Prostate gland (tissue), 2 donors: ENCODE results near the gene LCN10. TPM values are rescaled to one million over a fixed set of nuclear protein-coding genes. Genes with fewer than 3 reads are reported as not detected.

Experiments used
- DNase-seq: peaks from one replicate; pipeline ENCODE4 v3.0.0-alpha.2; 2019; ENCODE audit warnings: low spot score
- H3K27ac ChIP-seq, 2 donors: fragments of 200-600 bp; sonication (generic); 2 replicates each; pipeline ENCODE4 v1.5.1; 2017 to 2019
- H3K27me3 ChIP-seq: fragments of 200-600 bp; sonication (generic); replicated peaks from 2 replicates; pipeline ENCODE4 v1.5.1; 2019; ENCODE audit not compliant: insufficient read depth
- H3K36me3 ChIP-seq, 2 donors: fragments of 200-600 bp; sonication (generic); 1 replicate in 1 of 2; 2 replicates in 1 of 2; pipeline versions ENCODE4 v1.5.1 to v1.8.1; 2017 to 2019
- H3K4me1 ChIP-seq: fragments of 200-600 bp; sonication (generic); replicated peaks from 2 replicates; pipeline ENCODE4 v1.5.1; 2019
- H3K4me3 ChIP-seq, 2 donors: fragments of 200-600 bp; sonication (generic); 2 replicates each; pipeline ENCODE4 v1.5.1; 2017 to 2019
- H3K9me3 ChIP-seq: fragments of 200-600 bp; sonication (generic); 2 replicates; pipeline ENCODE4 v1.5.1; 2017
- CTCF ChIP-seq, 4 experiments: fragments of 200-600 bp in 2 of 4; fragments of 450-650 bp in 2 of 4; sonication (generic) in 2 of 4; IDR thresholded peaks; 1 replicate in 3 of 4; 2 replicates in 1 of 4; pipeline ENCODE4 v1.5.1; 2016 to 2019; ENCODE audit warnings: antibody characterized with exemption in 4 of 4, mild to moderate bottlenecking in 2 of 4, moderate library complexity in 2 of 4
- POLR2A ChIP-seq: fragments of 450-650 bp; IDR thresholded peaks from one replicate; pipeline ENCODE4 v1.6.1; 2016; ENCODE audit warnings: antibody characterized with exemption, mild to moderate bottlenecking
- POLR2AphosphoS5 ChIP-seq: sonication (generic); formaldehyde crosslinking; IDR thresholded peaks from one replicate; pipeline ENCODE4 v1.6.1; 2017; ENCODE audit warnings: antibody characterized with exemption
- WGBS: methylation state at CpG from one replicate; pipeline ENCODE4 v1.1.5; 2018; 5-methylcytosine and 5-hydroxymethylcytosine counted together
- intact Hi-C: fragments of 100-400 bp; cut with DNase I; formaldehyde crosslinking; loops from one replicate; pipeline ENCODE4 v1.14.2; 2022
- total RNA-seq, 2 donors: library from RNA; depleted of rRNA; stranded (reverse); fragments of >200 nt; gene quantifications; one replicate each; pipeline ENCODE4 v1.1.0, GENCODE V29; 2016

Gene LCN10
- total RNA-seq, 2 donors from 2014 or later: 3.9 to 14.8 TPM

GRCh38 chr9:136741883-136742571, 713 bp downstream of the LCN10 start:
- WGBS: 28% methylated on average over 32 of the region's 32 CpGs
- TF ChIP-seq POLR2AphosphoS5: no peak
- no peak for TF ChIP-seq POLR2A
- TF ChIP-seq CTCF (IDR thresholded peaks at IDR 0.05): no peak
- Histone ChIP-seq H3K4me3 (no peak overlapping the region), H3K36me3 (no peaks in the 10 kb centered on the region), H3K9me3 (no peaks in the 10 kb centered on the region), H3K4me1 (peaks cover 5% of the 10 kb centered on the region), H3K27ac (no peak overlapping the region), H3K27me3 (peaks cover 11% of the 10 kb centered on the region)
- intact Hi-C loops: no loop called here
- no peak for DNase-seq

- no peaks in the 10 kb centered on the region for H3K36me3 ChIP-seq
- no peaks in the 10 kb centered on the region for H3K9me3 ChIP-seq
- TF ChIP-seq POLR2A (no peak), POLR2AphosphoS5 (no peak), CTCF (IDR thresholded peaks at IDR 0.05) (no peak)
- DNase-seq: no peak
- intact Hi-C loops: no loop called here
- peaks cover 11% of the 10 kb centered on the region for H3K27me3 ChIP-seq
- no peak overlapping the region for H3K4me3 ChIP-seq
- 12% methylated on average over 36 of the region's 37 CpGs for WGBS
- no peak overlapping the region for H3K27ac ChIP-seq
- H3K4me1 ChIP-seq: peaks cover 5% of the 10 kb centered on the region
These were observed 1.5 kb downstream of the LCN10 start for GRCh38 chr9:136740971-136741882.

GRCh38 chr9:136740491-136740890, 2.2 kb downstream of the LCN10 start:
- 80% methylated on average over 16 of the region's 16 CpGs for WGBS
- Histone ChIP-seq H3K9me3 (no peaks in the 10 kb centered on the region), H3K27ac (no peak overlapping the region), H3K4me1 (peaks cover 5% of the 10 kb centered on the region), H3K4me3 (no peak overlapping the region), H3K36me3 (no peaks in the 10 kb centered on the region), H3K27me3 (peaks cover 11% of the 10 kb centered on the region)
- no peak for DNase-seq
- TF ChIP-seq CTCF (IDR thresholded peaks at IDR 0.05) (no peak), POLR2AphosphoS5 (no peak), POLR2A (no peak)
- intact Hi-C loops: no loop called here

GRCh38 chr9:136740069-136740468, 2.7 kb downstream of the LCN10 start:
- H3K4me3 ChIP-seq: no peak overlapping the region
- peaks cover 5% of the 10 kb centered on the region for H3K4me1 ChIP-seq
- DNase-seq: no peak
- TF ChIP-seq CTCF (IDR thresholded peaks at IDR 0.05): no peak
- TF ChIP-seq POLR2AphosphoS5: no peak
- TF ChIP-seq POLR2A: no peak
- no peak overlapping the region for H3K27ac ChIP-seq
- 85% methylated on average over 11 of the region's 11 CpGs for WGBS
- no peaks in the 10 kb centered on the region for H3K36me3 ChIP-seq
- H3K9me3 ChIP-seq: no peaks in the 10 kb centered on the region
- peaks cover 11% of the 10 kb centered on the region for H3K27me3 ChIP-seq
- intact Hi-C loops: no loop called here
